Nephron (organoid): Measurements from ENCODE around the gene CAMTA1.
A peak's percentile ranks its signal among the peaks of the same experiment; 100 is the strongest.

Experiments
- H3K27ac Mint-ChIP-seq, 3 experiments: 2 replicates each; pipeline ENCODE4 v1.8.0; 2020; ENCODE audit warnings: mixed read lengths in 3 of 3, mild to moderate bottlenecking in 2 of 3, moderate library complexity in 1 of 3
- H3K27me3 Mint-ChIP-seq: 2 replicates; pipeline ENCODE4 v1.8.0; 2021; ENCODE audit warnings: low read depth, mild to moderate bottlenecking, moderate library complexity, mixed read lengths
- H3K36me3 Mint-ChIP-seq: 2 replicates; pipeline ENCODE4 v1.8.0; 2020; ENCODE audit warnings: low read depth, mixed read lengths
- H3K4me1 Mint-ChIP-seq: 2 replicates; pipeline ENCODE4 v1.8.0; 2020; ENCODE audit warnings: mixed read lengths
- H3K4me3 Mint-ChIP-seq, 3 experiments: 2 replicates each; pipeline ENCODE4 v1.8.0; 2020; ENCODE audit warnings: mild to moderate bottlenecking in 3 of 3, mixed read lengths in 3 of 3, moderate library complexity in 2 of 3
- H3K9me3 Mint-ChIP-seq: 2 replicates; pipeline ENCODE4 v1.8.0; 2020; ENCODE audit warnings: mixed read lengths
- TF ChIP-seq, protein P1 (sequence below), 3 experiments: fragments of 200-600 bp; sonication (generic); IDR thresholded peaks; one replicate each; pipeline ENCODE4 v1.5.0; 2021; ENCODE audit warnings: antibody characterized with exemption in 3 of 3; ENCODE audit not compliant: unreplicated experiment in 3 of 3

The CAMTA1 gene

DNA sequence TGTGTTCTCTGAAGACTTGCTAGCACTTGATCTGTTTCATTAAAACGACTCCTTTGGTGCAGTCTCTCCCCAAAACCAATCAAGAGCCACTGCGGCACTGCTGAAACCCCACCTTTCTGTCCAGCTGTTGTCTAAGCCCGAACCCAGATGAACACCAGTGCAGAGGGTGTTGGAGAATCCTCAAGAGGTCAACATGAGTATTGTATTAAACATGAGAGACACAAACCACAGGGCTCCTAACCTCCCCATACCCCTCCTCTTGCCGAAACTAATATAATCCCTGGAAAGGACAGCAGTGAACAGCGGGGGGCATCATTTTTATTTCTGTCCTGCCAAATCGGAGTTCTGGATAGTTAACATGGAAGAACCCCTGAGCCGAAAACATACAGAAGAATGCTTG, 333.9 kb downstream of the CAMTA1 start:
- H3K27me3 Mint-ChIP-seq, result peaks cover 13% of the 10 kb centered on the region
- TF ChIP-seq, protein P1, sequence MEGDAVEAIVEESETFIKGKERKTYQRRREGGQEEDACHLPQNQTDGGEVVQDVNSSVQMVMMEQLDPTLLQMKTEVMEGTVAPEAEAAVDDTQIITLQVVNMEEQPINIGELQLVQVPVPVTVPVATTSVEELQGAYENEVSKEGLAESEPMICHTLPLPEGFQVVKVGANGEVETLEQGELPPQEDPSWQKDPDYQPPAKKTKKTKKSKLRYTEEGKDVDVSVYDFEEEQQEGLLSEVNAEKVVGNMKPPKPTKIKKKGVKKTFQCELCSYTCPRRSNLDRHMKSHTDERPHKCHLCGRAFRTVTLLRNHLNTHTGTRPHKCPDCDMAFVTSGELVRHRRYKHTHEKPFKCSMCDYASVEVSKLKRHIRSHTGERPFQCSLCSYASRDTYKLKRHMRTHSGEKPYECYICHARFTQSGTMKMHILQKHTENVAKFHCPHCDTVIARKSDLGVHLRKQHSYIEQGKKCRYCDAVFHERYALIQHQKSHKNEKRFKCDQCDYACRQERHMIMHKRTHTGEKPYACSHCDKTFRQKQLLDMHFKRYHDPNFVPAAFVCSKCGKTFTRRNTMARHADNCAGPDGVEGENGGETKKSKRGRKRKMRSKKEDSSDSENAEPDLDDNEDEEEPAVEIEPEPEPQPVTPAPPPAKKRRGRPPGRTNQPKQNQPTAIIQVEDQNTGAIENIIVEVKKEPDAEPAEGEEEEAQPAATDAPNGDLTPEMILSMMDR (IDR thresholded peaks at IDR 0.05; ENCODE audit: unreplicated experiment in 3 of 3), result no peak
- peaks cover 28% of the 10 kb centered on the region for H3K4me1 Mint-ChIP-seq
- H3K4me3 Mint-ChIP-seq, result peak overlapping the region in 1 of 3 experiments; percentile 11
- peaks cover 9% of the 10 kb centered on the region for H3K9me3 Mint-ChIP-seq
- H3K36me3 Mint-ChIP-seq, result peaks cover 5% of the 10 kb centered on the region
- H3K27ac Mint-ChIP-seq, result peak overlapping the region in 1 of 3 experiments; percentile 22

DNA sequence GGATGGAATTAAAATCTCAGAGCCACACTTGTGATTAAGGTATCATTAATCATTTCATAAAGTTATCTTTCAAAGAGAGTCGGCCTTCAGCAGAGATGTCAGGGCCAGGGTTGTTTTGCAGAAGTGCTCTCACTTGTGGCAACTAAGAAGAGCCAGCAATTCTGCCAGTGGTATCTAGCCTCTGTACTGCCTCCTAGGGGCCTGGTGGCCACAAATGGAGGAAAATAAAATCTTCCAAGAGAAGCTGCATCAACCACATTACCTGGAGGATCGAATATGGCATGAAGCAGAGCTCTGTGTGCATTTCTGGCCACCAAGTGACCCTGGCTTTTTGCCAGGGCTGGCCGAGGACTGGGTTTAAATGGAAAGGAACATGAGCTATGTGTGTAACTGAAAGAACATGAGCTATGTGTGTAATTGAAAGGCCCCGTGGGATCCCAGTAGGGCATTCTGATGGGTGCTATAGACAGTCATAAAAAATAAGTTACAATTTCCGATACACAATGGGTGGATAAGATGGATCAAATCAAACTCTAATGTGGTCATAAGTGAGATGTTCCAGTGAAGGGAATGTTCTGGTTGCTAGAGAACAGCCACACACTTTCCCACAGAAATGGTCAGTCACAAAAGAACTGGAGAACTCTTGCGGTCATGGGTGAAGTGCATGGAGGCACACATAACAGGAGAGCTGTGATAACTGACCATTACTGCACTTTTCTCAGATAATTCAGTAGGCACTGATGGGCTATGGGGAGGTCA, 335.8 kb downstream of the CAMTA1 start:
- Mint-ChIP-seq H3K27ac (no peak overlapping the region), H3K36me3 (peaks cover 2% of the 10 kb centered on the region), H3K4me1 (peaks cover 28% of the 10 kb centered on the region), H3K27me3 (peaks cover 13% of the 10 kb centered on the region), H3K9me3 (peaks cover 6% of the 10 kb centered on the region), H3K4me3 (no peak overlapping the region)
- TF ChIP-seq, protein P1 (IDR thresholded peaks at IDR 0.05; ENCODE audit: unreplicated experiment in 3 of 3), result no peak

DNA sequence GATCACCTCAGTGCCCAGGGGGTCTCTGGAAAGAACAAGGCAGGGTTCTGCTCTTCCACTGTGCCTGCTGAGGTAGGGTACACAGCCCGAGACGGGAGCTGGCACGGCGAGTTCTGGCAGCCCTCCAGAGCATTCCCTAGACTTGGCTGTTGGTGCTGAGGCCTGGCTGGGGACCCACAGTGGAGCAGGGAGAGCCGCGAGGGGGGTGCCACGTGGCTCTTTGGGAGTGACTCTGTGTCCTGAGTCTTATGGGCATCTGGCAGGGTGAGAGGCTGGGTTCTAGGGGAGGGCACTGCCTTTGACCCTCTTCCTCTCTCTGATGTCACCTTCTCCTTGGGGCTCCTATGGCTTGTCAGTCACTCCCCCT, 336.4 kb downstream of the CAMTA1 start:
- Mint-ChIP-seq H3K9me3 (peaks cover 3% of the 10 kb centered on the region), H3K36me3 (no peaks in the 10 kb centered on the region), H3K4me3 (no peak overlapping the region), H3K27me3 (peaks cover 13% of the 10 kb centered on the region), H3K27ac (no peak overlapping the region), H3K4me1 (peaks cover 28% of the 10 kb centered on the region)
- TF ChIP-seq, protein P1 (IDR thresholded peaks at IDR 0.05; ENCODE audit: unreplicated experiment in 3 of 3), result no peak

DNA sequence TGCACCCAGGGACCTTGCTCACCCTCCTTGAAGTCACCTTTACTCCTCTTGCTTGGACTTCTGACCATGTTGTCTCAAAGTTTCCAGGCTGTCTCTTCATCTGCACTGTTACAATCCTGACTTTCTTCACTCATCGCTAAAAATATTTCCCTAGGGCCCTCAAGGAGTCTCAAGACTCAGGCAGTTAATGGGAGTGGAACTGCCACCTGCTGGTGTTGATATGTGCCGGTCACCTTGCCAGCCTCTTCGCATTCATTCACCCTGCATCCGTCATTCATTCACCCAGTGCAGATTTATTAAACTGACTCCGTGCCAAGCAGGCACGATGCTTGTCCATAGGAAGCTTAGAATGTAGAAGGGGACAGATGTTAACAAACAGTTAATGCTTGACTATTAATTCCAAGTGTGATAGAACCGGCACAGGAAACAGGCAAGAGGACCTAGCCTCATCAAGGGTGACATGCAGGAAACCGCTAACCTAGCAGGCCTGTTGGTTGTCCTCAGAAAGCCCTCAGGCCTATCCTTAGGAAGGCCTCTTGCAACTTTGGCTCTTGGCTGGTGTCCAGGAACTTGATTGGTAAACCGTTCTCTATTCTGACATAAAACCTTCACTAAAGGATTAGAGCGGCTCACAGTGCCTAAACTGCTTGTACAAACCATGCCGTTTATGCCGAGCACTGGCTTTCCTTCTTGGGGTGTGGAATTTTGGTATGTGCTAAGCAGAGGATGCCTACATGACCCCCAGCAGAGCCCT, 342.2 kb downstream of the CAMTA1 start:
- H3K27ac Mint-ChIP-seq, result no peak overlapping the region
- H3K36me3 Mint-ChIP-seq, result no peaks in the 10 kb centered on the region
- no peaks in the 10 kb centered on the region for H3K4me1 Mint-ChIP-seq
- TF ChIP-seq, protein P1 (IDR thresholded peaks at IDR 0.05; ENCODE audit: unreplicated experiment in 3 of 3), result no peak
- H3K27me3 Mint-ChIP-seq, result peaks cover 7% of the 10 kb centered on the region
- no peak overlapping the region for H3K4me3 Mint-ChIP-seq
- no peaks in the 10 kb centered on the region for H3K9me3 Mint-ChIP-seq

DNA sequence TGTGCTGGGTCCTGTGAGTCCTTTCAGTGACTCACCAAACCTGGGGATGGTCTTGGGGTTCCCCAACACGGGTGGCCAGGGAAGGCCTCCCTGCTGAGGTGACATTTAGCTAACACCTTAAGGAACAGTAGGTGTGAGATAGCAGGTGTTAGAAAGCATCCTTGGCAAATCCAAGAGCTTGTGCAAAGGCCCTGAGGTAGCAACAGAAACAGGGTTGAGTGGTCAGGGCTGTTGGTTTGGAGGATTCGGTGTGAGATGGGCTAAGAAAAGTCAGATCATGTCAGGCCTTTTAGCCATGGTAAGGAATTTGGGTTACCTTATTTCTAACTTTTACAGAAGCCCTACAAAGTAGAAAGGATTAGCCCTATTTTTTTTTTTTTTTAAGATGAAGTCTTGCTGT, 343.0 kb downstream of the CAMTA1 start:
- Mint-ChIP-seq H3K4me3 (no peak overlapping the region), H3K36me3 (no peaks in the 10 kb centered on the region), H3K9me3 (no peaks in the 10 kb centered on the region), H3K27me3 (no peaks in the 10 kb centered on the region), H3K27ac (no peak overlapping the region), H3K4me1 (no peaks in the 10 kb centered on the region)
- TF ChIP-seq, protein P1 (IDR thresholded peaks at IDR 0.05; ENCODE audit: unreplicated experiment in 3 of 3), result no peak
